Measurements from ENCODE around the gene FZD2.

DNA sequence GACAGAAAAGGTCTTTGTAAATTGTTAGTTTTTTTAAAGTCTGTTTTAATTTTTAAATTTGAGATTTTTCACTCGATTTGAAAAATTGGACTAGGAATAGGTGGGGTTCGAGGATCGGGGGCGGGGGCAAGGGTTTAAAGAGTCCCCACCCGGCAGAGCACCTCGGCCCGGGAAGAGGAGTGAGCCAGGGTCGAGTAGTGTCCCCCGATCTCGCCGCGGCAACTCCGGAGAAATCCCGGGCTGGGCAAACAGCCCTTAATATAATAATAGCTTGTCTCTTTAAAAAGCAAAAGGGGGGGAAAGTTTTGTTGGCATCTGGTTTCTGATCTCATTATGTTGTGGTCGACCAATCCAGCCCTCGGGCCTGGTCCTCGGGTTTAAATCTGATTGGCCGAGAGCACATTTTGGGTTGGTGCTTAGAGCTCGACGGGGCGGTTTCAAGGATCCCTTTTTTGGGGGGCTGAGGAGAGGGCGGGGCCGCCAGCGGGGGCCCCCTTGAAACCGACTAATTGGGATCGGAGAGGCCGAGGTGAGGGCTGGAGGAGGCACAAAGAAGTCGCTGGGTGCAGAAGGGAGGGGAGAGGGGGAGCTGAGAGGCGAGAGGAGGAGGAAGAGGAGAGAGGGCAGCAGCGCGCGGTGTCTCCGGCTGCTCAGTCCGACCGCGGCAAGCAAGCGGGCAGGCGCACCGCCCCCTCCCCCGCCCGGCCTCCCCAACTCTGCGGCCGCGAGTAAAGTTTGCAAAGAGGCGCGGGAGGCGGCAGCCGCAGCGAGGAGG, at the start of gene FZD2:
- TF ChIP-seq GATA2 (IDR thresholded peaks at IDR 0.05; ENCODE audit: low read depth, low read length) (peak; percentile 71), GATA3 (IDR thresholded peaks at IDR 0.05; ENCODE audit: low read depth, low read length) (no peak)

All from SH-SY5Y (cell line).